ENCODE data around the gene PTPN23. TPM values are rescaled to one million over a fixed set of nuclear protein-coding genes. Genes with fewer than 3 reads are reported as not detected.

Gene PTPN23
- total and polyA plus RNA-seq, 9 of the 15 experiments (the other 6 are each of a cell fraction or from before 2014, with no cell fraction given) = 0.41 to 58.7 (median 7.2) TPM

DNA sequence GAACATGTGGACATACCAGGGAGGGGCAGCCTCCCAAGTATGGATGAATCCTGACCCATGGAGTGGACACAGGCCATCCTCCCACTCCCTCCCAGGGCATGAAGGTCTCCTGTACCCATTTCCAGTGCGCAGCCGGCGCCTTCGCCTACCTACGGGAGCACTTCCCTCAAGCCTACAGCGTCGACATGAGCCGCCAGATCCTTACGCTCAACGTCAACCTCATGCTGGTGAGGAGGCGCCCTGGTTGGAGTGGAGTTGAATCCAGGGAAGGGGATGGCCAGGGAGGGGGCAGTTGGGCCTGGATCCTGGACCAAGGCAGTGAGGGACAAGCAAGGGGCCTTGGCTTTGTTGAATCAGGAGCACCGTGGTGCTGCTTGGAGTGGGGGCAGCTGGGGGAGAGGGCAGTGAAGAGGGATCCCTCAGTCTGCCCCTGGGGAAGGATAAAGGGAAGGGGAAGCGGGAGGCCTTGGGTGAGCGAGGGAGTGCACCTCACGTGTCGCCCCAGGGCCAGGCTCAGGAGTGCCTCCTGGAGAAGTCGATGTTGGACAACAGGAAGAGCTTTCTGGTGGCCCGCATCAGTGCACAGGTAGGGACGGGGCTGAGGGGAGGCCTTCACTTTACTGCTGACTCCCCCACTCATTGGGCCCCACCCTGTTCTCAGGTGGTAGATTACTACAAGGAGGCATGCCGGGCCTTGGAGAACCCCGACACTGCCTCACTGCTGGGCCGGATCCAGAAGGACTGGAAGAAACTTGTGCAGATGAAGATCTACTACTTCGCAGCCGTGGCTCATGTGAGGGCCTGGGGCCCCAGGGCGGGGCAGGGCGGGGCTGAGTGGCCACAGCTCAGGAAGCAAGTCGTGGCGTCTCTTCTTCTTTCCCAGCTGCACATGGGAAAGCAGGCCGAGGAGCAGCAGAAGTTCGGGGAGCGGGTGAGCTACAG is 25.3 kb downstream of the PTPN23 start (continued):
- TF ChIP-seq, protein P1, sequence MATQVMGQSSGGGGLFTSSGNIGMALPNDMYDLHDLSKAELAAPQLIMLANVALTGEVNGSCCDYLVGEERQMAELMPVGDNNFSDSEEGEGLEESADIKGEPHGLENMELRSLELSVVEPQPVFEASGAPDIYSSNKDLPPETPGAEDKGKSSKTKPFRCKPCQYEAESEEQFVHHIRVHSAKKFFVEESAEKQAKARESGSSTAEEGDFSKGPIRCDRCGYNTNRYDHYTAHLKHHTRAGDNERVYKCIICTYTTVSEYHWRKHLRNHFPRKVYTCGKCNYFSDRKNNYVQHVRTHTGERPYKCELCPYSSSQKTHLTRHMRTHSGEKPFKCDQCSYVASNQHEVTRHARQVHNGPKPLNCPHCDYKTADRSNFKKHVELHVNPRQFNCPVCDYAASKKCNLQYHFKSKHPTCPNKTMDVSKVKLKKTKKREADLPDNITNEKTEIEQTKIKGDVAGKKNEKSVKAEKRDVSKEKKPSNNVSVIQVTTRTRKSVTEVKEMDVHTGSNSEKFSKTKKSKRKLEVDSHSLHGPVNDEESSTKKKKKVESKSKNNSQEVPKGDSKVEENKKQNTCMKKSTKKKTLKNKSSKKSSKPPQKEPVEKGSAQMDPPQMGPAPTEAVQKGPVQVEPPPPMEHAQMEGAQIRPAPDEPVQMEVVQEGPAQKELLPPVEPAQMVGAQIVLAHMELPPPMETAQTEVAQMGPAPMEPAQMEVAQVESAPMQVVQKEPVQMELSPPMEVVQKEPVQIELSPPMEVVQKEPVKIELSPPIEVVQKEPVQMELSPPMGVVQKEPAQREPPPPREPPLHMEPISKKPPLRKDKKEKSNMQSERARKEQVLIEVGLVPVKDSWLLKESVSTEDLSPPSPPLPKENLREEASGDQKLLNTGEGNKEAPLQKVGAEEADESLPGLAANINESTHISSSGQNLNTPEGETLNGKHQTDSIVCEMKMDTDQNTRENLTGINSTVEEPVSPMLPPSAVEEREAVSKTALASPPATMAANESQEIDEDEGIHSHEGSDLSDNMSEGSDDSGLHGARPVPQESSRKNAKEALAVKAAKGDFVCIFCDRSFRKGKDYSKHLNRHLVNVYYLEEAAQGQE (IDR thresholded peaks at IDR 0.05; ENCODE audit: borderline replicate concordance) = peak; percentile 33; the same call in 1 of the 2 replicates
- TF ChIP-seq, protein P1 (CRISPR knock-in tag; IDR thresholded peaks at IDR 0.05; ENCODE audit: low read depth) = no peak
- TF ChIP-seq RAD51 (IDR thresholded peaks at IDR 0.05; ENCODE audit: borderline replicate concordance, low read depth) (no peak), DIDO1 (tag; IDR thresholded peaks at IDR 0.05; ENCODE audit: low read depth) (no peak), ZNF695 (CRISPR knock-in tag; IDR thresholded peaks at IDR 0.05) (no peak), SMARCE1 (IDR thresholded peaks at IDR 0.05) (no peak), SPI1 (IDR thresholded peaks at IDR 0.05; ENCODE audit: borderline replicate concordance, low read depth, low read length) (0 out of 2 replicates have a peak, but pooled peaks have one; percentile 6), SIN3B (IDR thresholded peaks at IDR 0.05; ENCODE audit: low read depth) (no peak), NCOA1 (IDR thresholded peaks at IDR 0.05; ENCODE audit: low read depth) (no peak), MYC (IDR thresholded peaks at IDR 0.05; ENCODE audit: low read depth, low read length) (peak; percentile 49; the same call in 1 of the 2 replicates), MYC (CRISPR knock-in tag; IDR thresholded peaks at IDR 0.05; ENCODE audit: borderline replicate concordance, low read depth) (peak; percentile 55; the same call in 1 of the 2 replicates), ZNF253 (CRISPR knock-in tag; conservative IDR thresholded peaks at IDR 0.05) (no peak), TCFL5 (CRISPR knock-in tag; conservative IDR thresholded peaks at IDR 0.05) (no peak), LEF1 (IDR thresholded peaks at IDR 0.05) (0 out of 2 replicates have a peak, but pooled peaks have one; percentile 21), TBP (optimal IDR thresholded peaks at IDR 0.05; ENCODE audit: low read depth, low read length) (peak; percentile 23)
- TF ChIP-seq, protein P2, sequence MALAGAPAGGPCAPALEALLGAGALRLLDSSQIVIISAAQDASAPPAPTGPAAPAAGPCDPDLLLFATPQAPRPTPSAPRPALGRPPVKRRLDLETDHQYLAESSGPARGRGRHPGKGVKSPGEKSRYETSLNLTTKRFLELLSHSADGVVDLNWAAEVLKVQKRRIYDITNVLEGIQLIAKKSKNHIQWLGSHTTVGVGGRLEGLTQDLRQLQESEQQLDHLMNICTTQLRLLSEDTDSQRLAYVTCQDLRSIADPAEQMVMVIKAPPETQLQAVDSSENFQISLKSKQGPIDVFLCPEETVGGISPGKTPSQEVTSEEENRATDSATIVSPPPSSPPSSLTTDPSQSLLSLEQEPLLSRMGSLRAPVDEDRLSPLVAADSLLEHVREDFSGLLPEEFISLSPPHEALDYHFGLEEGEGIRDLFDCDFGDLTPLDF (CRISPR knock-in tag; IDR thresholded peaks at IDR 0.05) = no peak
- TF ChIP-seq, protein P3, sequence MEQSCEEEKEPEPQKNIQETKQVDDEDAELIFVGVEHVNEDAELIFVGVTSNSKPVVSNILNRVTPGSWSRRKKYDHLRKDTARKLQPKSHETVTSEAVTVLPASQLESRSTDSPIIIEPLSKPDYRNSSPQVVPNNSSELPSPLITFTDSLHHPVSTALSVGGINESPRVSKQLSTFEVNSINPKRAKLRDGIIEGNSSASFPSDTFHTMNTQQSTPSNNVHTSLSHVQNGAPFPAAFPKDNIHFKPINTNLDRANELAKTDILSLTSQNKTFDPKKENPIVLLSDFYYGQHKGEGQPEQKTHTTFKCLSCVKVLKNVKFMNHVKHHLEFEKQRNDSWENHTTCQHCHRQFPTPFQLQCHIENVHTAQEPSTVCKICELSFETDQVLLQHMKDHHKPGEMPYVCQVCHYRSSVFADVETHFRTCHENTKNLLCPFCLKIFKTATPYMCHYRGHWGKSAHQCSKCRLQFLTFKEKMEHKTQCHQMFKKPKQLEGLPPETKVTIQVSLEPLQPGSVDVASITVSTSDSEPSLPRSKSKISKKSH (CRISPR knock-in tag; IDR thresholded peaks at IDR 0.05) = no peak
